GM23338 (cell line): Measurements from ENCODE around the gene ZNF593OS.
A peak's percentile ranks its signal among the peaks of the same experiment; 100 is the strongest.

Experiments
- CREB1 ChIP-seq: fragments of 250-450 bp; sonication (Bioruptor Pico); IDR thresholded peaks from 2 replicates; pipeline ENCODE4 v1.5.0; 2020; ENCODE audit warnings: low read depth, mild to moderate bottlenecking, moderate library complexity
- EZH2 ChIP-seq: fragments of 200-600 bp; sonication (generic); IDR thresholded peaks from one replicate; pipeline ENCODE4 v1.8.0; 2017; ENCODE audit warnings: antibody characterized with exemption, mild to moderate bottlenecking, low read depth; ENCODE audit not compliant: unreplicated experiment
- EZH2phosphoT487 ChIP-seq: fragments of 200-600 bp; sonication (generic); IDR thresholded peaks from one replicate; pipeline ENCODE4 v1.8.1; 2018; ENCODE audit warnings: antibody characterized with exemption; ENCODE audit not compliant: unreplicated experiment
- JUNB ChIP-seq: IDR thresholded peaks from one replicate; pipeline ENCODE4 v1.6.1; 2016; ENCODE audit warnings: antibody characterized with exemption; ENCODE audit not compliant: unreplicated experiment
- POLR2AphosphoS5 ChIP-seq: IDR thresholded peaks from 2 replicates; pipeline ENCODE4 v1.6.1; 2016; ENCODE audit warnings: antibody characterized with exemption, low read depth
- STAT1 ChIP-seq: IDR thresholded peaks from one replicate; pipeline ENCODE4 v1.6.1; 2016; ENCODE audit warnings: antibody characterized with exemption; ENCODE audit not compliant: unreplicated experiment
- ZNF331 ChIP-seq: fragments of 250-450 bp; sonication (Bioruptor Pico); IDR thresholded peaks from 2 replicates; pipeline ENCODE4 v1.5.0; 2020; ENCODE audit warnings: low read depth, mild to moderate bottlenecking, moderate library complexity
- TF ChIP-seq, protein P1 (sequence below), 2 experiments: fragments of 200-600 bp in 1 of 2; sonication (generic) in 1 of 2; conservative IDR thresholded peaks; 2 replicates each; pipeline versions ENCODE4 v1.5.1 to v1.6.1; 2016 to 2017; ENCODE audit warnings: antibody characterized with exemption in 2 of 2, low read depth in 2 of 2, mild to moderate bottlenecking in 2 of 2, moderate library complexity in 1 of 2
- TF ChIP-seq, protein P2 (sequence below): IDR thresholded peaks from one replicate; pipeline ENCODE4 v1.6.1; 2018; ENCODE audit warnings: antibody characterized with exemption; ENCODE audit not compliant: unreplicated experiment
- TF ChIP-seq, protein P3 (sequence below): fragments of 250-450 bp; sonication (Bioruptor Pico); IDR thresholded peaks from 2 replicates; pipeline ENCODE4 v1.5.0; 2020; ENCODE audit warnings: mild to moderate bottlenecking, moderate library complexity
- TF ChIP-seq, protein P4 (sequence below): IDR thresholded peaks from 2 replicates; pipeline ENCODE4 v1.6.1; 2016; ENCODE audit warnings: antibody characterized with exemption

DNA sequence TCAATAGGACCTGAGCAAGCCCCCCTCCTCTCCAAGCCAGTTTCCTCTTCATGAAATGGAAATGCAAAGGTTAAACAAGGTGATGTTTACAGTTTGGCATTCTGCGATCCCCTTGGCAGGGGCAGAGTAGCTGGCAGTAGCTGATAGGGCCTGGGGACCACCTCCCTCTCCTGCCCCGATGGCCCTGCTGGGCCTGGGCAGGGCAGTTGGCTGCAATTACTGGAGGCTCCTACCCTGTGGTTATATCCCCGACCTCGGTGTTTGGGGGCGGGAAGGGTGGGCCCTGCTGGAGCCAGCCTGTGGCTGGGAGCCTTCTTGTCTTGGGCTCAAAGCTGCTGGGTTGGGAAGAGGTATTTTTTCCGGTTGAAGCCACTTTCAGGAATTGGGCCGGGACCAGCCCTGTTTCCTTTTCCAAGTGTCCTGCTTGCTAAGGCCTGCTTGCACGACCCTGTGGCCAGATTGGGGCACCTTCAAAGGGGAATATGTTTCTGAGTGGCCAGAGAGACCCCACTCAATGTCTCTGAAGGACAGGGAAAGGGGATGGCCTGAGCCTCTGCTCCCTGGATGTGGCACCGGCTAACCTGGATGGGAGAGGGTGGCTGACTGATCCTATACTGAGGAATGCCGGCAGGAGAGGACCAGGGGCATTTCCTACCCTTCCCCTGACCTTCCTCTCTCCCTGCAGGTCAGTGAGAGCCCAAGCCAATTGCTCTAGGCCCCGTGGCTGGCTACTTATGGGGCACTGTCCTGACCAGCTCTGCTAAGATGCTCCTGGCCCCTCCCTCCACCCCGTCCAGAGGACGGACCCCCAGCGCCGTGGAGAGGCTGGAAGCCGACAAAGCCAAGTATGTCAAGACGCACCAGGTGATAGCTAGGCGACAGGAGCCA lies 10.9 kb downstream of the ZNF593OS start:
- TF ChIP-seq, protein P1, sequence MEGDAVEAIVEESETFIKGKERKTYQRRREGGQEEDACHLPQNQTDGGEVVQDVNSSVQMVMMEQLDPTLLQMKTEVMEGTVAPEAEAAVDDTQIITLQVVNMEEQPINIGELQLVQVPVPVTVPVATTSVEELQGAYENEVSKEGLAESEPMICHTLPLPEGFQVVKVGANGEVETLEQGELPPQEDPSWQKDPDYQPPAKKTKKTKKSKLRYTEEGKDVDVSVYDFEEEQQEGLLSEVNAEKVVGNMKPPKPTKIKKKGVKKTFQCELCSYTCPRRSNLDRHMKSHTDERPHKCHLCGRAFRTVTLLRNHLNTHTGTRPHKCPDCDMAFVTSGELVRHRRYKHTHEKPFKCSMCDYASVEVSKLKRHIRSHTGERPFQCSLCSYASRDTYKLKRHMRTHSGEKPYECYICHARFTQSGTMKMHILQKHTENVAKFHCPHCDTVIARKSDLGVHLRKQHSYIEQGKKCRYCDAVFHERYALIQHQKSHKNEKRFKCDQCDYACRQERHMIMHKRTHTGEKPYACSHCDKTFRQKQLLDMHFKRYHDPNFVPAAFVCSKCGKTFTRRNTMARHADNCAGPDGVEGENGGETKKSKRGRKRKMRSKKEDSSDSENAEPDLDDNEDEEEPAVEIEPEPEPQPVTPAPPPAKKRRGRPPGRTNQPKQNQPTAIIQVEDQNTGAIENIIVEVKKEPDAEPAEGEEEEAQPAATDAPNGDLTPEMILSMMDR (conservative IDR thresholded peaks at IDR 0.05; ENCODE audit: low read depth in 2 of 2), result no peak
- TF ChIP-seq POLR2AphosphoS5, result no peak
- TF ChIP-seq, protein P2, sequence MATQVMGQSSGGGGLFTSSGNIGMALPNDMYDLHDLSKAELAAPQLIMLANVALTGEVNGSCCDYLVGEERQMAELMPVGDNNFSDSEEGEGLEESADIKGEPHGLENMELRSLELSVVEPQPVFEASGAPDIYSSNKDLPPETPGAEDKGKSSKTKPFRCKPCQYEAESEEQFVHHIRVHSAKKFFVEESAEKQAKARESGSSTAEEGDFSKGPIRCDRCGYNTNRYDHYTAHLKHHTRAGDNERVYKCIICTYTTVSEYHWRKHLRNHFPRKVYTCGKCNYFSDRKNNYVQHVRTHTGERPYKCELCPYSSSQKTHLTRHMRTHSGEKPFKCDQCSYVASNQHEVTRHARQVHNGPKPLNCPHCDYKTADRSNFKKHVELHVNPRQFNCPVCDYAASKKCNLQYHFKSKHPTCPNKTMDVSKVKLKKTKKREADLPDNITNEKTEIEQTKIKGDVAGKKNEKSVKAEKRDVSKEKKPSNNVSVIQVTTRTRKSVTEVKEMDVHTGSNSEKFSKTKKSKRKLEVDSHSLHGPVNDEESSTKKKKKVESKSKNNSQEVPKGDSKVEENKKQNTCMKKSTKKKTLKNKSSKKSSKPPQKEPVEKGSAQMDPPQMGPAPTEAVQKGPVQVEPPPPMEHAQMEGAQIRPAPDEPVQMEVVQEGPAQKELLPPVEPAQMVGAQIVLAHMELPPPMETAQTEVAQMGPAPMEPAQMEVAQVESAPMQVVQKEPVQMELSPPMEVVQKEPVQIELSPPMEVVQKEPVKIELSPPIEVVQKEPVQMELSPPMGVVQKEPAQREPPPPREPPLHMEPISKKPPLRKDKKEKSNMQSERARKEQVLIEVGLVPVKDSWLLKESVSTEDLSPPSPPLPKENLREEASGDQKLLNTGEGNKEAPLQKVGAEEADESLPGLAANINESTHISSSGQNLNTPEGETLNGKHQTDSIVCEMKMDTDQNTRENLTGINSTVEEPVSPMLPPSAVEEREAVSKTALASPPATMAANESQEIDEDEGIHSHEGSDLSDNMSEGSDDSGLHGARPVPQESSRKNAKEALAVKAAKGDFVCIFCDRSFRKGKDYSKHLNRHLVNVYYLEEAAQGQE, result no peak
- TF ChIP-seq EZH2phosphoT487, result no peak
- TF ChIP-seq CREB1 (CRISPR knock-in tag), result no peak
- no peak for TF ChIP-seq JUNB
- TF ChIP-seq EZH2, result peak; percentile 78
- TF ChIP-seq, protein P3, sequence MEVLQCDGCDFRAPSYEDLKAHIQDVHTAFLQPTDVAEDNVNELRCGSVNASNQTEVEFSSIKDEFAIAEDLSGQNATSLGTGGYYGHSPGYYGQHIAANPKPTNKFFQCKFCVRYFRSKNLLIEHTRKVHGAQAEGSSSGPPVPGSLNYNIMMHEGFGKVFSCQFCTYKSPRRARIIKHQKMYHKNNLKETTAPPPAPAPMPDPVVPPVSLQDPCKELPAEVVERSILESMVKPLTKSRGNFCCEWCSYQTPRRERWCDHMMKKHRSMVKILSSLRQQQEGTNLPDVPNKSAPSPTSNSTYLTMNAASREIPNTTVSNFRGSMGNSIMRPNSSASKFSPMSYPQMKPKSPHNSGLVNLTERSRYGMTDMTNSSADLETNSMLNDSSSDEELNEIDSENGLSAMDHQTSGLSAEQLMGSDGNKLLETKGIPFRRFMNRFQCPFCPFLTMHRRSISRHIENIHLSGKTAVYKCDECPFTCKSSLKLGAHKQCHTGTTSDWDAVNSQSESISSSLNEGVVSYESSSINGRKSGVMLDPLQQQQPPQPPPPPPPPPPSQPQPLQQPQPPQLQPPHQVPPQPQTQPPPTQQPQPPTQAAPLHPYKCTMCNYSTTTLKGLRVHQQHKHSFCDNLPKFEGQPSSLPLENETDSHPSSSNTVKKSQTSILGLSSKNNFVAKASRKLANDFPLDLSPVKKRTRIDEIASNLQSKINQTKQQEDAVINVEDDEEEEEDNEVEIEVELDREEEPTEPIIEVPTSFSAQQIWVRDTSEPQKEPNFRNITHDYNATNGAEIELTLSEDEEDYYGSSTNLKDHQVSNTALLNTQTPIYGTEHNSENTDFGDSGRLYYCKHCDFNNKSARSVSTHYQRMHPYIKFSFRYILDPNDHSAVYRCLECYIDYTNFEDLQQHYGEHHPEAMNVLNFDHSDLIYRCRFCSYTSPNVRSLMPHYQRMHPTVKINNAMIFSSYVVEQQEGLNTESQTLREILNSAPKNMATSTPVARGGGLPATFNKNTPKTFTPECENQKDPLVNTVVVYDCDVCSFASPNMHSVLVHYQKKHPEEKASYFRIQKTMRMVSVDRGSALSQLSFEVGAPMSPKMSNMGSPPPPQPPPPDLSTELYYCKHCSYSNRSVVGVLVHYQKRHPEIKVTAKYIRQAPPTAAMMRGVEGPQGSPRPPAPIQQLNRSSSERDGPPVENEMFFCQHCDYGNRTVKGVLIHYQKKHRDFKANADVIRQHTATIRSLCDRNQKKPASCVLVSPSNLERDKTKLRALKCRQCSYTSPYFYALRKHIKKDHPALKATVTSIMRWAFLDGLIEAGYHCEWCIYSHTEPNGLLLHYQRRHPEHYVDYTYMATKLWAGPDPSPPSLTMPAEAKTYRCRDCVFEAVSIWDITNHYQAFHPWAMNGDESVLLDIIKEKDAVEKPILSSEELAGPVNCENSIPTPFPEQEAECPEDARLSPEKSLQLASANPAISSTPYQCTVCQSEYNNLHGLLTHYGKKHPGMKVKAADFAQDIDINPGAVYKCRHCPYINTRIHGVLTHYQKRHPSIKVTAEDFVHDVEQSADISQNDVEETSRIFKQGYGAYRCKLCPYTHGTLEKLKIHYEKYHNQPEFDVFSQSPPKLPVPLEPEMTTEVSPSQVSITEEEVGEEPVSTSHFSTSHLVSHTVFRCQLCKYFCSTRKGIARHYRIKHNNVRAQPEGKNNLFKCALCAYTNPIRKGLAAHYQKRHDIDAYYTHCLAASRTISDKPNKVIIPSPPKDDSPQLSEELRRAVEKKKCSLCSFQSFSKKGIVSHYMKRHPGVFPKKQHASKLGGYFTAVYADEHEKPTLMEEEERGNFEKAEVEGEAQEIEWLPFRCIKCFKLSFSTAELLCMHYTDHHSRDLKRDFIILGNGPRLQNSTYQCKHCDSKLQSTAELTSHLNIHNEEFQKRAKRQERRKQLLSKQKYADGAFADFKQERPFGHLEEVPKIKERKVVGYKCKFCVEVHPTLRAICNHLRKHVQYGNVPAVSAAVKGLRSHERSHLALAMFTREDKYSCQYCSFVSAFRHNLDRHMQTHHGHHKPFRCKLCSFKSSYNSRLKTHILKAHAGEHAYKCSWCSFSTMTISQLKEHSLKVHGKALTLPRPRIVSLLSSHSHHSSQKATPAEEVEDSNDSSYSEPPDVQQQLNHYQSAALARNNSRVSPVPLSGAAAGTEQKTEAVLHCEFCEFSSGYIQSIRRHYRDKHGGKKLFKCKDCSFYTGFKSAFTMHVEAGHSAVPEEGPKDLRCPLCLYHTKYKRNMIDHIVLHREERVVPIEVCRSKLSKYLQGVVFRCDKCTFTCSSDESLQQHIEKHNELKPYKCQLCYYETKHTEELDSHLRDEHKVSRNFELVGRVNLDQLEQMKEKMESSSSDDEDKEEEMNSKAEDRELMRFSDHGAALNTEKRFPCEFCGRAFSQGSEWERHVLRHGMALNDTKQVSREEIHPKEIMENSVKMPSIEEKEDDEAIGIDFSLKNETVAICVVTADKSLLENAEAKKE (CRISPR knock-in tag), result no peak
- no peak for TF ChIP-seq ZNF331 (CRISPR knock-in tag)
- TF ChIP-seq, protein P4, sequence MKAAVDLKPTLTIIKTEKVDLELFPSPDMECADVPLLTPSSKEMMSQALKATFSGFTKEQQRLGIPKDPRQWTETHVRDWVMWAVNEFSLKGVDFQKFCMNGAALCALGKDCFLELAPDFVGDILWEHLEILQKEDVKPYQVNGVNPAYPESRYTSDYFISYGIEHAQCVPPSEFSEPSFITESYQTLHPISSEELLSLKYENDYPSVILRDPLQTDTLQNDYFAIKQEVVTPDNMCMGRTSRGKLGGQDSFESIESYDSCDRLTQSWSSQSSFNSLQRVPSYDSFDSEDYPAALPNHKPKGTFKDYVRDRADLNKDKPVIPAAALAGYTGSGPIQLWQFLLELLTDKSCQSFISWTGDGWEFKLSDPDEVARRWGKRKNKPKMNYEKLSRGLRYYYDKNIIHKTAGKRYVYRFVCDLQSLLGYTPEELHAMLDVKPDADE, result no peak
- TF ChIP-seq STAT1, result no peak
